ENCODE results near the gene HDGFL2.

DNA sequence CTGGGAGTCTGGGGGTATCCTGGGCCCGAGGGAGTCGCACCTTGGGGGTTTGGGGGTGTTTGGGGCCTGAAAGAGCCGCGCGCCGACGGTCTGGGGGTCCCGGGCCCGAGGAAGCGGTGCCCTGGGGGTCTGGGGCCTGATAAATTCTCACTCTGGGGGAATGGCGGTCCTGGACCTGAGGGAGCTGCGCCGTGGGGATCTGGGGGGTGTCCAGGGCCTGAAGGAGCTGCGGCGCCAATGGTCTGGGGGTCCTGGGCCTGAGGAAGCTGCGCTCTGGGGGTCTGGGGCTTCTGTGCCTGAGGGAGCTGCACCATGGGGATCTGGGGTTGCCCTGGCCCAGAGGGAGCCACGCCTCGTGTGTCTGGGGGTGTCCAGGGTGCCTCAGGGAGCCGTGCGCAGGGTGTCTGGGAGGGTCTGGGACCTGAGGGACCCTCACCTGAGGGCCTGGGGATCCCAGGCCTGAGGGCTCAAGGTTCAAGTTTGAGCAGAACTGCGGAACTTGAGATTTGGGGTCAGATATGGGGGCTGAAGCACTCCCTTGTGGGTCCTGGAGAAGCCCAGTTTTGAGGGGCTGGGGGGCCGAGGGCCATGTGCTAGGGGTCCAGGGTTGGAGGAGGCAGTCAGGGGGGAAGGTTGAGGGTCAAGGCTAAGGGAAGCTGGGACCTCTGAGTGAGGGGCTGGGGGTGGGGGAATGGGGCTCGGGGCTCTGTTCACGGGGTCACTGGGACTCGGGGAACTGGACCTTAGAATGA, 1.1 kb downstream of the HDGFL2 start:
- TF ChIP-seq POLR2A (IDR thresholded peaks at IDR 0.05), result no peak
- TF ChIP-seq, protein P1, sequence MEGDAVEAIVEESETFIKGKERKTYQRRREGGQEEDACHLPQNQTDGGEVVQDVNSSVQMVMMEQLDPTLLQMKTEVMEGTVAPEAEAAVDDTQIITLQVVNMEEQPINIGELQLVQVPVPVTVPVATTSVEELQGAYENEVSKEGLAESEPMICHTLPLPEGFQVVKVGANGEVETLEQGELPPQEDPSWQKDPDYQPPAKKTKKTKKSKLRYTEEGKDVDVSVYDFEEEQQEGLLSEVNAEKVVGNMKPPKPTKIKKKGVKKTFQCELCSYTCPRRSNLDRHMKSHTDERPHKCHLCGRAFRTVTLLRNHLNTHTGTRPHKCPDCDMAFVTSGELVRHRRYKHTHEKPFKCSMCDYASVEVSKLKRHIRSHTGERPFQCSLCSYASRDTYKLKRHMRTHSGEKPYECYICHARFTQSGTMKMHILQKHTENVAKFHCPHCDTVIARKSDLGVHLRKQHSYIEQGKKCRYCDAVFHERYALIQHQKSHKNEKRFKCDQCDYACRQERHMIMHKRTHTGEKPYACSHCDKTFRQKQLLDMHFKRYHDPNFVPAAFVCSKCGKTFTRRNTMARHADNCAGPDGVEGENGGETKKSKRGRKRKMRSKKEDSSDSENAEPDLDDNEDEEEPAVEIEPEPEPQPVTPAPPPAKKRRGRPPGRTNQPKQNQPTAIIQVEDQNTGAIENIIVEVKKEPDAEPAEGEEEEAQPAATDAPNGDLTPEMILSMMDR (IDR thresholded peaks at IDR 0.05 in 8 of 11, conservative IDR thresholded peaks at IDR 0.05 in 3 of 11), result no peak

Measured in spleen (tissue), 7 donors.